Stimulated activated CD8-positive, alpha-beta memory T cell treated with anti-CD3 and anti-CD28 coated beads, Interleukin-2, amount 100 ng/mL, for 48 hours (primary cell): Measurements from ENCODE around the gene GLP2R.

ENCODE experiments used
- DNase-seq, 2 donors: peaks; one replicate each; pipeline ENCODE4 v3.0.0-alpha.2; 2020; ENCODE audit warnings: low read depth in 2 of 2

The GLP2R gene

GRCh38 chr17:9922012-9922848 is 96.5 kb downstream of the GLP2R start:
- no peak for DNase-seq

GRCh38 chr17:9924735-9925191 is 99.0 kb downstream of the GLP2R start:
- DNase-seq = no peak

- DNase-seq = no peak
These were observed 99.7 kb downstream of the GLP2R start for GRCh38 chr17:9925457-9925856.

GRCh38 chr17:9926150-9926804 is 100.6 kb downstream of the GLP2R start:
- no peak for DNase-seq

- no peak for DNase-seq
These were observed 103.0 kb downstream of the GLP2R start for GRCh38 chr17:9928601-9929333.

- no peak for DNase-seq
These were observed 104.1 kb downstream of the GLP2R start for GRCh38 chr17:9929871-9930270.

- DNase-seq = no peak
These were observed 105.5 kb downstream of the GLP2R start for GRCh38 chr17:9931144-9931741.

- DNase-seq = no peak
These were observed 106.8 kb downstream of the GLP2R start for GRCh38 chr17:9932491-9932890.

- DNase-seq = no peak
These were observed 108.6 kb downstream of the GLP2R start for GRCh38 chr17:9934331-9934730.

- no peak for DNase-seq
These were observed 109.7 kb downstream of the GLP2R start for GRCh38 chr17:9935408-9935807.

GRCh38 chr17:9936095-9936494 is 110.4 kb downstream of the GLP2R start:
- DNase-seq = no peak

GRCh38 chr17:9937241-9937761 is 111.6 kb downstream of the GLP2R start:
- DNase-seq = no peak

GRCh38 chr17:9937901-9938300 is 112.2 kb downstream of the GLP2R start:
- no peak for DNase-seq

GRCh38 chr17:9938764-9939163 is 113.0 kb downstream of the GLP2R start:
- no peak for DNase-seq

GRCh38 chr17:9940841-9941240 is 115.1 kb downstream of the GLP2R start:
- no peak for DNase-seq

- no peak for DNase-seq
These were observed 115.6 kb downstream of the GLP2R start for GRCh38 chr17:9941305-9941704.
